CD14-positive monocyte (primary cell): Measurements from ENCODE around the gene CRB2. TPM values are rescaled to one million over a fixed set of nuclear protein-coding genes. Genes with fewer than 3 reads are reported as not detected.

Source experiments
- DNase-seq, 3 donors: peaks; one replicate each; pipeline ENCODE4 v3.0.0-alpha.2; 2011 to 2022
- H2AFZ ChIP-seq: 2 replicates; pipeline ENCODE4 v1.6.0; 2012; ENCODE audit warnings: mild to moderate bottlenecking, low read depth, low read length, inconsistent platforms; ENCODE audit not compliant: insufficient read depth, poor library complexity, severe bottlenecking
- H3K27ac ChIP-seq, 2 donors: 1 replicate in 1 of 2; 2 replicates in 1 of 2; pipeline ENCODE4 v1.5.1; 2012 to 2013; ENCODE audit warnings: low read length in 2 of 2, control low read depth in 1 of 2, inconsistent platforms in 1 of 2, low read depth in 1 of 2, mild to moderate bottlenecking in 1 of 2
- H3K27me3 ChIP-seq, 2 donors: one replicate each; pipeline versions ENCODE4 v1.6.0 to v1.6.1; 2011 to 2013; ENCODE audit warnings: low read length in 2 of 2; ENCODE audit not compliant: control insufficient read depth in 2 of 2, insufficient read depth in 2 of 2
- H3K36me3 ChIP-seq, 2 donors: replicated peaks in 1 of 2; 1 replicate in 1 of 2; 2 replicates in 1 of 2; pipeline versions ENCODE4 v1.5.1 to v1.6.1; 2012 to 2013; ENCODE audit warnings: low read length in 2 of 2, control low read depth in 1 of 2, inconsistent platforms in 1 of 2, mild to moderate bottlenecking in 1 of 2; ENCODE audit not compliant: insufficient read depth in 2 of 2, control insufficient read depth in 1 of 2
- H3K4me1 ChIP-seq, 2 donors: 1 replicate in 1 of 2; 2 replicates in 1 of 2; pipeline versions ENCODE4 v1.5.1 to v1.6.1; 2012 to 2013; ENCODE audit warnings: low read length in 2 of 2, control low read depth in 1 of 2, inconsistent platforms in 1 of 2, mild to moderate bottlenecking in 1 of 2, moderate library complexity in 1 of 2; ENCODE audit not compliant: insufficient read depth in 2 of 2, control insufficient read depth in 1 of 2
- H3K4me2 ChIP-seq: replicated peaks from 2 replicates; pipeline ENCODE3; 2012; ENCODE audit warnings: low read length, moderate library complexity, mild to moderate bottlenecking; ENCODE audit not compliant: poor library complexity, severe bottlenecking; ENCODE audit errors: extremely low read depth
- H3K4me3 ChIP-seq, 3 experiments: fragments of 200-600 bp in 1 of 3; sonication (generic) in 1 of 3; replicated peaks in 1 of 3; 1 replicate in 2 of 3; 2 replicates in 1 of 3; pipeline ENCODE4 v1.5.1; 2011 to 2013; ENCODE audit warnings: low read length in 3 of 3, mild to moderate bottlenecking in 3 of 3, control low read depth in 2 of 3, low read depth in 2 of 3, inconsistent platforms in 1 of 3, moderate library complexity in 1 of 3
- H3K79me2 ChIP-seq: 2 replicates; pipeline ENCODE4 v1.6.0; 2012; ENCODE audit warnings: mild to moderate bottlenecking, control low read depth, inconsistent platforms, low read length, moderate library complexity; ENCODE audit not compliant: insufficient read depth
- H3K9ac ChIP-seq: 2 replicates; pipeline ENCODE4 v1.6.0; 2017; ENCODE audit warnings: low read length, mild to moderate bottlenecking; ENCODE audit not compliant: insufficient read depth, poor library complexity, severe bottlenecking
- H3K9me3 ChIP-seq, 2 donors: replicated peaks in 1 of 2; 1 replicate in 1 of 2; 2 replicates in 1 of 2; pipeline versions ENCODE4 v1.5.1 to v1.6.1; 2012 to 2013; ENCODE audit warnings: low read length in 2 of 2, control low read depth in 1 of 2; ENCODE audit not compliant: control insufficient read depth in 1 of 2, insufficient read depth in 1 of 2
- H4K20me1 ChIP-seq: 2 replicates; pipeline ENCODE4 v1.6.0; 2012; ENCODE audit warnings: mild to moderate bottlenecking, low read length, control low read depth, moderate library complexity; ENCODE audit not compliant: insufficient read depth
- H3K27ac Mint-ChIP-seq, 7 donors: one replicate each; pipeline ENCODE4 v1.8.0; 2020; ENCODE audit warnings: mild to moderate bottlenecking in 7 of 7, mixed read lengths in 7 of 7, moderate library complexity in 6 of 7, inconsistent platforms in 2 of 7
- H3K27me3 Mint-ChIP-seq, 3 donors: one replicate each; pipeline ENCODE4 v1.8.0; 2021 to 2022; ENCODE audit warnings: low read depth in 3 of 3, mild to moderate bottlenecking in 3 of 3, mixed read lengths in 3 of 3, moderate library complexity in 3 of 3, inconsistent platforms in 1 of 3
- H3K36me3 Mint-ChIP-seq, 2 donors: one replicate each; pipeline ENCODE4 v1.8.0; 2020; ENCODE audit warnings: mixed read lengths in 2 of 2, inconsistent platforms in 1 of 2, mild to moderate bottlenecking in 1 of 2
- H3K4me1 Mint-ChIP-seq: one replicate; pipeline ENCODE4 v1.8.0; 2020; ENCODE audit warnings: mild to moderate bottlenecking, mixed read lengths
- H3K4me3 Mint-ChIP-seq, 2 donors: one replicate each; pipeline ENCODE4 v1.8.0; 2020; ENCODE audit warnings: mild to moderate bottlenecking in 2 of 2, mixed read lengths in 2 of 2, moderate library complexity in 1 of 2
- H3K9me3 Mint-ChIP-seq, 7 donors: one replicate each; pipeline ENCODE4 v1.8.0; 2020 to 2022; ENCODE audit warnings: mixed read lengths in 7 of 7, mild to moderate bottlenecking in 6 of 7, moderate library complexity in 6 of 7, inconsistent platforms in 2 of 7
- WGBS: methylation state at CpG from one replicate; pipeline ENCODE4 v1.1.5; 2013; ENCODE audit warnings: missing lambda C conversion rate; ENCODE audit not compliant: insufficient coverage; 5-methylcytosine and 5-hydroxymethylcytosine counted together
- intact Hi-C, 2 donors: fragments of 100-400 bp; cut with micrococcal nuclease; formaldehyde crosslinking; loops; one replicate each; pipeline versions ENCODE4 v1.15.0 to v1.15.1; 2023
- polyA plus RNA-seq, 3 donors: library from polyadenylated mRNA; depleted of rRNA in 1 of 3; unstranded in 2 of 3; stranded (reverse) in 1 of 3; fragments of 300-500 nt in 2 of 3; fragments of >200 nt in 1 of 3; fragmentation: Illumina TruSeq in 2 of 3; gene quantifications; 1 replicate in 2 of 3; 2 replicates in 1 of 3; pipeline ENCODE4 v1.2.3, GENCODE V29; 2012 to 2021
- TF ChIP-seq, protein P1 (sequence below): fragments of 200-600 bp; IDR thresholded peaks from one replicate; pipeline ENCODE4 v1.8.0; 2022; ENCODE audit warnings: antibody characterized with exemption, mild to moderate bottlenecking

The CRB2 gene
- polyA plus RNA-seq, 3 donors, result not detected

DNA sequence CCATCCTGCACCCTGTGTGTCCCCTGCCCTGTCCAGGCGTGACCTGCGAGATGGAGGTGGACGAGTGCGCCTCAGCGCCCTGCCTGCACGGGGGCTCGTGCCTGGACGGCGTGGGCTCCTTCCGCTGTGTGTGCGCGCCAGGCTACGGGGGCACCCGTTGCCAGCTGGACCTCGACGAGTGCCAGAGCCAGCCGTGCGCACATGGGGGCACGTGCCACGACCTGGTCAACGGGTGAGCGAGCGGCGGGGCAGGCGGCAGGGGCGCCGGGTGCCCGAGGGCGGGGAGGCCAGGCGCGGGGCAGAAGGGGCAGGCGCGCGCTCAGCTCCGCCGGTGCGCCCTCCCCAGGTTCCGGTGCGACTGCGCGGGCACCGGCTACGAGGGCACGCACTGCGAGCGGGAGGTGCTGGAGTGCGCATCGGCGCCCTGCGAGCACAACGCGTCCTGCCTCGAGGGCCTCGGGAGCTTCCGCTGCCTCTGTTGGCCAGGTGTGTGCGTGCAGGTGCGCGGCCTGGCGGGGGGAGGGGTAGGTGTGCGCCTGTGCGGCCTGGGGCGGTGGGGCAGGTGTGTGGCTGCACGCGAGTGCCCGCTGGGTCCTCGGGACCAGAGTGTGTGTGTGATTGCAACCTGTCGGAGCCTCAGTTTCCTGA lies 10.0 kb downstream of the CRB2 start:
- intact Hi-C loops, result no loop called here
- no peak overlapping the region for H3K4me3 Mint-ChIP-seq
- H3K36me3 ChIP-seq, result no peaks in the 10 kb centered on the region
- H3K4me1 Mint-ChIP-seq, result no peaks in the 10 kb centered on the region
- H3K9me3 ChIP-seq, result no peaks in the 10 kb centered on the region
- no peaks in the 10 kb centered on the region for H4K20me1 ChIP-seq
- H3K36me3 Mint-ChIP-seq, result no peaks in the 10 kb centered on the region
- no peaks in the 10 kb centered on the region for H3K4me1 ChIP-seq
- no peak for DNase-seq
- no peaks in the 10 kb centered on the region for H3K79me2 ChIP-seq
- no peak overlapping the region for H3K27ac Mint-ChIP-seq
- TF ChIP-seq, protein P1, sequence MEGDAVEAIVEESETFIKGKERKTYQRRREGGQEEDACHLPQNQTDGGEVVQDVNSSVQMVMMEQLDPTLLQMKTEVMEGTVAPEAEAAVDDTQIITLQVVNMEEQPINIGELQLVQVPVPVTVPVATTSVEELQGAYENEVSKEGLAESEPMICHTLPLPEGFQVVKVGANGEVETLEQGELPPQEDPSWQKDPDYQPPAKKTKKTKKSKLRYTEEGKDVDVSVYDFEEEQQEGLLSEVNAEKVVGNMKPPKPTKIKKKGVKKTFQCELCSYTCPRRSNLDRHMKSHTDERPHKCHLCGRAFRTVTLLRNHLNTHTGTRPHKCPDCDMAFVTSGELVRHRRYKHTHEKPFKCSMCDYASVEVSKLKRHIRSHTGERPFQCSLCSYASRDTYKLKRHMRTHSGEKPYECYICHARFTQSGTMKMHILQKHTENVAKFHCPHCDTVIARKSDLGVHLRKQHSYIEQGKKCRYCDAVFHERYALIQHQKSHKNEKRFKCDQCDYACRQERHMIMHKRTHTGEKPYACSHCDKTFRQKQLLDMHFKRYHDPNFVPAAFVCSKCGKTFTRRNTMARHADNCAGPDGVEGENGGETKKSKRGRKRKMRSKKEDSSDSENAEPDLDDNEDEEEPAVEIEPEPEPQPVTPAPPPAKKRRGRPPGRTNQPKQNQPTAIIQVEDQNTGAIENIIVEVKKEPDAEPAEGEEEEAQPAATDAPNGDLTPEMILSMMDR, result no peak
- H3K9me3 Mint-ChIP-seq, result peaks cover 0 to 2% (median 0%) of the 10 kb centered on the region in 7 donors
- no peak overlapping the region for H3K4me2 ChIP-seq
- H2AFZ ChIP-seq, result no peak overlapping the region
- H3K4me3 ChIP-seq, result no peak overlapping the region
- 39% methylated on average over 64 of the region's 67 CpGs for WGBS
- H3K27me3 ChIP-seq, result peaks cover 0 to 2% of the 10 kb centered on the region in 2 donors
- H3K27ac ChIP-seq, result no peak overlapping the region
- peaks cover 20 to 27% (median 20%) of the 10 kb centered on the region in 3 donors for H3K27me3 Mint-ChIP-seq
- no peak overlapping the region for H3K9ac ChIP-seq

DNA sequence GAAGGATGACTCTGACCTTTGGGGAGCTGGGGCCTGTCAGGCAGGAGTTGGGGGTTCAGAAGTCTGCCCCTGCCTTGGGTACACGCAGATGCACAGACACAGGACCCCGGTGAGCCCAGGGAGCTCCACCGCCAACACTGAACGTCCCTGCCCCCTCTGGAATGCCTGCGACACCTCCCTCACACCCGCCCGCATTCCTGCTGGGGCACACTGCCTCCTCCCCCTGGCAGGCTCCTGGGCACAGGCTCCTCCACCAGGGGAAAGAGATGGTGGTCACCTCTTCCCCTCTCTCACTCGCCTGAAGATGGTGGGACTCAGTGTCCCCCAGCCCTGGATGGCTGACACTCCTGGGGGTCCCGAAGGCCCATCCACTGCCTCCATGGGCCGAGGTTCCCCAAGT lies 12.0 kb downstream of the CRB2 start:
- peaks cover 0 to 5% (median 0%) of the 10 kb centered on the region in 7 donors for H3K9me3 Mint-ChIP-seq
- H4K20me1 ChIP-seq, result no peaks in the 10 kb centered on the region
- H3K9ac ChIP-seq, result no peak overlapping the region
- TF ChIP-seq, protein P1, result no peak
- H3K27ac Mint-ChIP-seq, result no peak overlapping the region
- no peaks in the 10 kb centered on the region for H3K4me1 ChIP-seq
- peaks cover 0 to 19% of the 10 kb centered on the region in 2 donors for H3K27me3 ChIP-seq
- H3K36me3 ChIP-seq, result no peaks in the 10 kb centered on the region
- H3K4me2 ChIP-seq, result no peak overlapping the region
- 87% methylated on average over 6 of the region's 10 CpGs for WGBS
- peaks cover 3% of the 10 kb centered on the region for H3K4me1 Mint-ChIP-seq
- DNase-seq, result no peak
- no peak overlapping the region for H3K4me3 ChIP-seq
- H3K4me3 Mint-ChIP-seq, result no peak overlapping the region
- peaks cover 32 to 44% (median 38%) of the 10 kb centered on the region in 3 donors for H3K27me3 Mint-ChIP-seq
- no peak overlapping the region for H3K27ac ChIP-seq
- H3K79me2 ChIP-seq, result no peaks in the 10 kb centered on the region
- H3K36me3 Mint-ChIP-seq, result peaks cover 0 to 2% of the 10 kb centered on the region in 2 donors
- intact Hi-C loops, result no loop called here
- H2AFZ ChIP-seq, result no peak overlapping the region
- no peaks in the 10 kb centered on the region for H3K9me3 ChIP-seq
